ENCODE results near the gene SMS.

Gene SMS

DNA sequence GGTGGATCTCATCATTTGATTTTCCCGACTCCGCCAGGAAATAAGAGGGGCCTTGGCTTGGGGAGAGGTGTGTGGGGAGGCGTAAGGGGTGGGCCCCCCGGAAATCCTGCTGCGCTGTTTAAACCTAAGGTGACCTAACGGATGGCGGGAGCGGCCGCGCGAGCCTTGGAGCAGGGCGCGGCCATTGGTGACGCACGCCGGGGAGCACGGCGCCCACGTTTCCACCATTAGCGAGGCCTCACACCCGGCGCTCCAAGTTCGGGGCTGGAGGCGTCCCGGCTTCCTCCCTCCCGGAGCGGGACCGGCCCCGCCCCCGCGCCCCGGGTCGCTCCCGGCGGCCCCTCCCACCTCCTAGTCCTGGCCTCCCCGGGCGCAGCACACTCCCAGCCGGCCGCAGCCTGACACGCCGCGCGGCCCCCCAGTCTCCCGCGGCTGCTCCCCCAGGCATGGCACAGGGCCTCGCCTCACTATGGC, at the start of gene SMS:
Gene SMS (plus strand): TSS at position 354 of the 474 bp plus-strand sequence. CDS start 116 bp downstream, at position 470.
- peak within 1 kb of the TSS; percentile 63 for H3K4me3 ChIP-seq (ENCODE audit: low read depth, low read length)
- TF ChIP-seq, protein P1, sequence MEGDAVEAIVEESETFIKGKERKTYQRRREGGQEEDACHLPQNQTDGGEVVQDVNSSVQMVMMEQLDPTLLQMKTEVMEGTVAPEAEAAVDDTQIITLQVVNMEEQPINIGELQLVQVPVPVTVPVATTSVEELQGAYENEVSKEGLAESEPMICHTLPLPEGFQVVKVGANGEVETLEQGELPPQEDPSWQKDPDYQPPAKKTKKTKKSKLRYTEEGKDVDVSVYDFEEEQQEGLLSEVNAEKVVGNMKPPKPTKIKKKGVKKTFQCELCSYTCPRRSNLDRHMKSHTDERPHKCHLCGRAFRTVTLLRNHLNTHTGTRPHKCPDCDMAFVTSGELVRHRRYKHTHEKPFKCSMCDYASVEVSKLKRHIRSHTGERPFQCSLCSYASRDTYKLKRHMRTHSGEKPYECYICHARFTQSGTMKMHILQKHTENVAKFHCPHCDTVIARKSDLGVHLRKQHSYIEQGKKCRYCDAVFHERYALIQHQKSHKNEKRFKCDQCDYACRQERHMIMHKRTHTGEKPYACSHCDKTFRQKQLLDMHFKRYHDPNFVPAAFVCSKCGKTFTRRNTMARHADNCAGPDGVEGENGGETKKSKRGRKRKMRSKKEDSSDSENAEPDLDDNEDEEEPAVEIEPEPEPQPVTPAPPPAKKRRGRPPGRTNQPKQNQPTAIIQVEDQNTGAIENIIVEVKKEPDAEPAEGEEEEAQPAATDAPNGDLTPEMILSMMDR (conservative IDR thresholded peaks at IDR 0.05; ENCODE audit: low read depth, low read length) = no peak
- peak; percentile 73 for DNase-seq (ENCODE audit: low read depth)

DNA sequence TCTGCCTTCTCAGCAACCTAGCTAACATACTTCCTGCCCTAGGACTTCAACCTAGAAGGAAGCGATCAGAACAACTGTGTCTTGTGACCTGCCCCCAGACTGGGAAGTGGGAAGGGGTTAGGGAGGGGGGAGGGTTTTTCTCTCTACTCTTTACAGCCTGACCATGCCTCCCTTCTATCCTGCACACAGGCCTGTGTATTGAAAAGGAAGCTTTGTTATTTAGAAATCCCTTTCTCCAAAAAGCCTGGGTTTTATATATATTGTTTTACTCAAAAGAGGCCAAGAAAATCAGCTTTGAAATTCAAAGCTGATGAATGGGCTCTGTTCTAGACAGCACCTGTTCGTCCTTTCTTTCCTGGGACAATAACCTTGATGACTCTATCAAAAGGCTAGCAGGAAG, 35.2 kb upstream of the SMS start:
- TF ChIP-seq, protein P1 (conservative IDR thresholded peaks at IDR 0.05; ENCODE audit: low read depth, low read length) = no peak
- no peak overlapping the region for H3K4me3 ChIP-seq (ENCODE audit: low read depth, low read length)
- no peak for DNase-seq (ENCODE audit: low read depth)

DNA sequence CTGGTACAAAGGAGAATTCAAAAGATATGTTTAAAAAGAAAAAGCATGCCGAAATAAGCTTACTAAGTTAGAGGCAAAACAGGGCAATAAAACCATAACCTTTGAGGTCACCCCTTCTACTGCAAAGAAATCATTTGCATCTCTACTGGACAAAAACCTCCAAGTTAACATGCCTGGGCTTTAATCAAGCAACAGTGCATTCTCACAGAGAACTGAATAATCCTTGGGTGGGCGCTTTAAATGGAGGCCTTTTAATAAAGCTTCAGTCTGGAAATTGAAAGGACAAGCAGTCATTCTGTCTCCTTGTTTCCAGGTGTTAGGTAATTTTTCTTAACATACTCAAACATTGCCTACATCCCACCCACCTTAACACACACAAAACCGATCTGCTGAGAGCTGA, 34.6 kb upstream of the SMS start:
- DNase-seq (ENCODE audit: low read depth) = no peak
- no peak overlapping the region for H3K4me3 ChIP-seq (ENCODE audit: low read depth, low read length)
- TF ChIP-seq, protein P1 (conservative IDR thresholded peaks at IDR 0.05; ENCODE audit: low read depth, low read length) = no peak

DNA sequence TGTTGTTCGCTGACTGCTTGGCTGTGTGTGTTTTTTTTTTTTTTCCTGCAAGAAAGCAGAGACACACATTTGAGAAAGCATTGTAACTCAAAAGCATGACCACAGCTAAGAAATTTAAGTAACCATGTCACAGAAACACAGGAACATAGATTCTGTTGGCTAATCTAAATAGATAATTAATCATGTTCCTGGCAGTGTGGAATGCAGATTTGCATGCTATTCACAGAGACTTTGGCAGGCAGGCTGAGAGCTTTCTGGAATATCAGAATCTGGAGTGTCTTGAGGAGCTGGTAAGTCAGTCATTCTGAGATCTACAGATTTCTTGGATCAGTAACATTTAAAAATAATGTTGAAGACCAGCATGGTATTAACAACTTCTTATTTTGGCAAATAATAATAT, 33.2 kb upstream of the SMS start:
- no peak for DNase-seq (ENCODE audit: low read depth)
- no peak overlapping the region for H3K4me3 ChIP-seq (ENCODE audit: low read depth, low read length)
- TF ChIP-seq, protein P1 (conservative IDR thresholded peaks at IDR 0.05; ENCODE audit: low read depth, low read length) = no peak

DNA sequence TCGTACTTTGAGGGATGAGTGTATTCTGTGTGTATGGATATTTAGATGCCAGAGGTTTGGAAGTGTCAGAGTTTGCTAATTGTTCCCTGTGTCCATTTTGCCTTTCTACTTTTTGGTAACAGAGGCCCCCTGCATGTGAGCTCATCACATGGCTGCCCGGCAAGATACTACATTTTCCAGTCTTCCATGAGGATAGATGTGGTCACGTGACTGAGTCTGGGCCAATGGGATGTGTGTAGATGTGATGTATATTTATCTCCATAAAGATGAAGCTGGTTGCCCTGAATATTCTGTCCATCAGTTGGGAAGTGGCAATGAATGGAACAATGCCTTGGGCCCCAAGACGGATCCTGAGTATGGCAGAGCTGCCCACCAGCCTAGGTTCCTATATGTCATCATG, 29.0 kb upstream of the SMS start:
- no peak overlapping the region for H3K4me3 ChIP-seq (ENCODE audit: low read depth, low read length)
- DNase-seq (ENCODE audit: low read depth) = no peak
- TF ChIP-seq, protein P1 (conservative IDR thresholded peaks at IDR 0.05; ENCODE audit: low read depth, low read length) = no peak

DNA sequence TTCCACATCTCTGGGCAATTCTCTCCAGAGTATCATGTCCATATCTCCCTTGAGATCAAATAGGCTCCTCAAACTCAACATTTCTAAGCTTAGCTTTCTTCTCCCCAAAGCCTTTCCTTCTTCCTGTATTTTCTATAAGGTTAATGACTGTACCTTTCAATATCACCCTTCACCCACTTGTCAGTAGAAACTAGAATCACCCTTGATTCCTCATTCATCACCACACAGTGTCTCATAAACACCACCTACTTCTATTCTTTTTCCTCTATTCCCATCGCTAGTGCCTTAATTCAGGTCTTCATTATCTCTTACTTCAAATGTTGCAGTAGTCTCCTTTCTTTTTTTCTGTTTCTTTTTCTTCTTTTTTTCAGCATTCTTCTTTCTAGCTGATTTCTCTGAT, 28.3 kb upstream of the SMS start:
- TF ChIP-seq, protein P1 (conservative IDR thresholded peaks at IDR 0.05; ENCODE audit: low read depth, low read length) = no peak
- H3K4me3 ChIP-seq (ENCODE audit: low read depth, low read length) = no peak overlapping the region
- no peak for DNase-seq (ENCODE audit: low read depth)

DNA sequence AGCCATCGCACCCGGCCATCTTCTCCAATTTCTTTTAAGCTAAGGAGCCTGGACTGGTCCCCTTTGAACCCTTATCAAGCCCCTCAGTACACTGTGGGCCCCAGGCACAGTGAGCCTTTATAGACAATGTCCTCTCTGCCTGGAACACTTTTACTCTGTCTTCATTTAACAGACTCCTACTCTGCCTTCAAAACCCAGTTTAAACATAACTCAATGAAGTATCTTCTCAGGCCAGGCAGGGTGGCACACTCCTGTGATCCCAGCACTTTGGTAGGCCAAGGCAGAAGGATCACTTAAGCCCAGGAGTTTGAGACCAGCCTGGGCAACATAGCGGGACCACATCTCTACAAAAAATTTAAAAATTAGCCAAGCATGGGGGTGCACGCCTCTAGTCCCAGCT, 27.5 kb upstream of the SMS start:
- no peak overlapping the region for H3K4me3 ChIP-seq (ENCODE audit: low read depth, low read length)
- TF ChIP-seq, protein P1 (conservative IDR thresholded peaks at IDR 0.05; ENCODE audit: low read depth, low read length) = no peak
- DNase-seq (ENCODE audit: low read depth) = no peak
